PFSK-1 (cell line): ENCODE data around the gene SH2B2.

Experiments used
- FOXP2 ChIP-seq: optimal IDR thresholded peaks from 2 replicates; pipeline ENCODE3; 2011; ENCODE audit warnings: borderline replicate concordance, control low read depth, inconsistent platforms; ENCODE audit not compliant: insufficient read depth; ENCODE audit errors: extremely low read length, extremely low read depth
- POLR2AphosphoS5 ChIP-seq: IDR thresholded peaks from 2 replicates; pipeline ENCODE4 v1.6.1; 2012; ENCODE audit warnings: low read depth, mild to moderate bottlenecking, control low read depth, low read length, moderate library complexity
- SIN3A ChIP-seq: IDR thresholded peaks from 2 replicates; pipeline ENCODE4 v1.6.1; 2012; ENCODE audit warnings: mild to moderate bottlenecking, low read length, moderate library complexity, borderline replicate concordance; ENCODE audit not compliant: insufficient read depth
- TAF1 ChIP-seq: IDR thresholded peaks from 2 replicates; pipeline ENCODE4 v1.6.1; 2012; ENCODE audit warnings: low read length, control low read depth, borderline replicate concordance; ENCODE audit not compliant: insufficient read depth
- TF ChIP-seq, protein P1 (sequence below), 2 experiments: IDR thresholded peaks; 2 replicates each; pipeline versions ENCODE4 v1.6.1 to v1.8.0; 2011 to 2012; ENCODE audit warnings: low read depth in 2 of 2, low read length in 2 of 2, control low read depth in 1 of 2, inconsistent platforms in 1 of 2, mild to moderate bottlenecking in 1 of 2, moderate library complexity in 1 of 2; ENCODE audit not compliant: insufficient read depth in 1 of 2

SH2B2 gene

DNA sequence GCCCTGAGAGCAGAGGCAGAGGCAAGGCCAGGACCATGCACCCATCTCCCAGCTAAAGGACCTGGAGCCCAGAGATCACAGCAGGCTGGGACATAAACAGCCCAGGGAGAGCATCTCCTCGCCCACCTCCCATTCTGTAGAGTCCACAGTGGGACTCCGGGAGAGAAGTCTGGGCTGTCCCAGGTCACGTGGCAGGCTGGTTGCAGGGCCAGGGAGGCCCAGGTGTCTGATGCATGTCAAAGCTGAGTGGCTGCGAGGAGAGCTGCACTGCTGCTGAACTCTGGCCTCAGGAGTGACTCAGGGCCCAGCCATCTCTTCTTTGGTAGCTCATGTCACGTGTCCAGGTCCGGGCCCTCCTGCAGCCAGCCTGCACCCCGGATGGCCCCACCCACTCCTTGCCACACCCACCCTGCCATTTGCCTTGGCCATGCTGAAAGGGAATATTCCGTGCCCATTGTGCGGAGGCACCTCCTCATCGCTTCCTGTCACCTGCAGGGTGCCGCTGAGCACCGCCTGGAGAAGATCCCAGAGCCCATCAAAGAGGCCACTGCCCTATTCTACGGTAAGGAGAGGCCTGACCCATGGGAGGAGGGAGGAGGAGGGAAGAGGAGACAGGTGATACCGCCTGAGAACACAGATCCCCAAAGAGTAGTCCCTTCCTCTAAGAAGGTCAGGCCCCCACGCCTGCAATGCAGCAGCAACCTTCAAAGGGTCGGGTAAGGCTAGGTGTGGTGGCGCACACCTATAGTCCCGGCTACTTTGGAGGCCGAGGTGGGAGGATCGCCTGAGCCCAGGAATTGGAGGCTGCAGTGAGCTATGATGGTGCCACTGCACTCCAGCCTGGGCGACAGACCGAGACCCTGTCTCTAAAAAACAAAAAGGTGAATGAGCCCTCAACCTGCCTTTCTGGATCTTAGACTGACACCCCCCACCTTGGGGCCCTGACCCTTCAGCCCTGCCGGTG, 12.6 kb upstream of the SH2B2 start:
- TF ChIP-seq TAF1 (no peak), FOXP2 (no peak), POLR2AphosphoS5 (no peak), SIN3A (no peak)
- TF ChIP-seq, protein P1, sequence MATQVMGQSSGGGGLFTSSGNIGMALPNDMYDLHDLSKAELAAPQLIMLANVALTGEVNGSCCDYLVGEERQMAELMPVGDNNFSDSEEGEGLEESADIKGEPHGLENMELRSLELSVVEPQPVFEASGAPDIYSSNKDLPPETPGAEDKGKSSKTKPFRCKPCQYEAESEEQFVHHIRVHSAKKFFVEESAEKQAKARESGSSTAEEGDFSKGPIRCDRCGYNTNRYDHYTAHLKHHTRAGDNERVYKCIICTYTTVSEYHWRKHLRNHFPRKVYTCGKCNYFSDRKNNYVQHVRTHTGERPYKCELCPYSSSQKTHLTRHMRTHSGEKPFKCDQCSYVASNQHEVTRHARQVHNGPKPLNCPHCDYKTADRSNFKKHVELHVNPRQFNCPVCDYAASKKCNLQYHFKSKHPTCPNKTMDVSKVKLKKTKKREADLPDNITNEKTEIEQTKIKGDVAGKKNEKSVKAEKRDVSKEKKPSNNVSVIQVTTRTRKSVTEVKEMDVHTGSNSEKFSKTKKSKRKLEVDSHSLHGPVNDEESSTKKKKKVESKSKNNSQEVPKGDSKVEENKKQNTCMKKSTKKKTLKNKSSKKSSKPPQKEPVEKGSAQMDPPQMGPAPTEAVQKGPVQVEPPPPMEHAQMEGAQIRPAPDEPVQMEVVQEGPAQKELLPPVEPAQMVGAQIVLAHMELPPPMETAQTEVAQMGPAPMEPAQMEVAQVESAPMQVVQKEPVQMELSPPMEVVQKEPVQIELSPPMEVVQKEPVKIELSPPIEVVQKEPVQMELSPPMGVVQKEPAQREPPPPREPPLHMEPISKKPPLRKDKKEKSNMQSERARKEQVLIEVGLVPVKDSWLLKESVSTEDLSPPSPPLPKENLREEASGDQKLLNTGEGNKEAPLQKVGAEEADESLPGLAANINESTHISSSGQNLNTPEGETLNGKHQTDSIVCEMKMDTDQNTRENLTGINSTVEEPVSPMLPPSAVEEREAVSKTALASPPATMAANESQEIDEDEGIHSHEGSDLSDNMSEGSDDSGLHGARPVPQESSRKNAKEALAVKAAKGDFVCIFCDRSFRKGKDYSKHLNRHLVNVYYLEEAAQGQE (IDR thresholded peaks at IDR 0.05; ENCODE audit: insufficient read depth in 1 of 2, low read depth in 2 of 2, low read length in 2 of 2), result no peak

DNA sequence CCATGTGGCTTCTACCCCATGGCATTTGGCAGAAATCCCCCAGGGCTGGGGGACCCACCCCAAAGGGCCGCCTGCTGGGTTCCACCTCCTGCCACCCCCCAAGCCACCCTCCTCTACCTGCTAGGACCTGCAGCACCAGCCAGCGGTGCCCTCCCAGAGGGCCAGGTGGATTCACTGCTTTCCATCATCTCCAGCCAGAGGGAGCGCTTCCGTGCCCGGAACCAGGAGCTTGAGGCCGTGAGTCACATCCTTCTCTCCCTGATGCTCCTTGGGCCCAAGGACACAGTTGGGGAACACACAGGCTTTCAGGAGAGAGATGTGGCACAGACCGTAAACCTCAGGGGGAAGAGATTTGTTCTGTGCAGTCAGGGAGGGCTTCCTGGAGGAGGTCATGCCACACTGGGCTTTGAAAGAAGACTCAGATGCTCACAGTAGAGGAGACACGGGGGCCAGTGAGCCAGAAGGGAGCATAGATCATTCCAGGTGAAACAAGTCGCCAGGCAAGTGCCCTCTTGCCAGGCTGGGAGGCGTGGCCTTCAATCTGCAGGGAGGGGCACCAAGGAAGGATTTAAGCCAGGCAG, 11.5 kb upstream of the SH2B2 start:
- TF ChIP-seq TAF1, result no peak

DNA sequence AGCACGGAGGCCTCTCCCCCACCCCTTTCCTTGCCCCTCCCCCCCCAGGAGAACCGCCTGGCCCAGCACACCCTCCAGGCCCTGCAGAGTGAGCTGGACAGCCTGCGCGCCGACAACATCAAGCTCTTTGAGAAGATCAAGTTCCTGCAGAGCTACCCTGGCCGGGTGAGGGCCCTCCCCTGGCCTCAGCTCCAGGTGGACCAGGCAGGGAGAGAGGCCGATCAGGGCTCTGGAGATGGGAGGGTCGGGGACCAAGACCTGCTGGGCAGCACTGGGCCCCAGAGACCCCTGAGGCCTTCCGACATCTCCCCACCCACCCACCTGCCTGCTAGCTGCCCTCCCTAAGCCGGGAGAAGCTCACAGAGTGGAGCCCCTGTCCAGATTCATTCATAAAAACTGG, 8.8 kb upstream of the SH2B2 start:
- no peak for TF ChIP-seq FOXP2
- TF ChIP-seq, protein P1 (IDR thresholded peaks at IDR 0.05; ENCODE audit: insufficient read depth in 1 of 2, low read depth in 2 of 2, low read length in 2 of 2), result no peak
- no peak for TF ChIP-seq SIN3A
- TF ChIP-seq POLR2AphosphoS5, result no peak
- no peak for TF ChIP-seq TAF1

DNA sequence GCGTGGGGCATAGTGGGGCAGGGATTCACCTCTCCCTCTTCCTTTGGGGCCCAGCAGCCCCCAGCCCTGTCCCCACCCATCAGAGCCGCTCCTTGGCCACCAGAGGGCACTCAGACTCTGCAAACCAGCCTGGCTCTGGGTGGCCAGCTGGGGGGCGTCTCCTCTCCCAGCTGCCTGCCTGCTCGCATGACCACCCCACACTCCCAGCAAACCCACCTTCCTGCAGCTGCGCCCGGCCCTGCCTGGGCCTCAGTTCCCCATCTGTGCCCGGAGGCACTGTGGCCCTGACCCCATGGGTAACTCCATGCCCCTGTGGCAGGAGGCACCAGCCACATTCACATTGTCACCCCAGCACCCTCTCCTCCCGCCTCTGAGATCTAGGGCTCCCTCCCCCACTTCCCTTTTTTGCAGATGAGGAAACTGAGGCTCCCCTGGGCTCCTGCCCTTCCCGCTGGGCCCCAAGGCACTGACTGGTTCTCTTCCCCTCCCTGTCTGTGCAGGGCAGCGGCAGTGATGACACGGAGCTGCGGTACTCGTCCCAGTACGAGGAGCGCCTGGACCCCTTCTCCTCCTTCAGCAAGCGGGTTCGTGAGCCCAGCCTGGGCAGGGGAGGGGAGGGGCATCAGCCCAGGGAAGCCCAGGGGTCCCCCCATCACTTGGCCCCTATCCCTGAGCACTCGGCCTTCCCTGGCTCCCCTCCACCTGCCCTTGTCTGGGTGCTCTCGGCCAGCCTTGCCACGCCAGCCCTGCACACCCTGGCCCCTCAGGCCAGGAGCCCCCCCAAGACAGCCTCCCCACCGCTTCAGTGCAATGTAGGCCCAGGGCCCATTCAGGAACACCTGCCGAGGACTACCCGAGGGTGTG, 6.9 kb upstream of the SH2B2 start:
- TF ChIP-seq FOXP2, result no peak
- no peak for TF ChIP-seq POLR2AphosphoS5

DNA sequence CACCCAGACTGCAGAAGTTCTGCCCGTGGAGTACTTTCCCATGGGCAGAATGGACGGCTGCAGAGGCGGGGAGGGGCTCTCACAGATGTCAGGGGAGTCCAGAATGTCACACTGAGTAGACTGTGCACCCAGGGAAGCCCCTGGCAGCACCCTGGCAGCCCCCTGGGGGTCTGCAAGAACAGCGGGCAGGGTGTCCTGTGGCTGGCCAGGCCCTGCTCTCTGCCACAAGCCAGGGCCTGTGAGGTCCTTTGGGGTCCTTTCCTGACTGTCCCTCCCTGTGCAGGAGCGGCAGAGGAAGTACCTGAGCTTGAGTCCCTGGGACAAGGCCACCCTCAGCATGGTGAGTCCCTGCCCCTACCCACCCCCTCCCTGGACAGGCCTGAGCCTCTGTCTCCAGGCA, 6.1 kb upstream of the SH2B2 start:
- TF ChIP-seq TAF1 (no peak), POLR2AphosphoS5 (no peak), SIN3A (no peak), FOXP2 (no peak)
- TF ChIP-seq, protein P1 (IDR thresholded peaks at IDR 0.05; ENCODE audit: insufficient read depth in 1 of 2, low read depth in 2 of 2, low read length in 2 of 2), result no peak

DNA sequence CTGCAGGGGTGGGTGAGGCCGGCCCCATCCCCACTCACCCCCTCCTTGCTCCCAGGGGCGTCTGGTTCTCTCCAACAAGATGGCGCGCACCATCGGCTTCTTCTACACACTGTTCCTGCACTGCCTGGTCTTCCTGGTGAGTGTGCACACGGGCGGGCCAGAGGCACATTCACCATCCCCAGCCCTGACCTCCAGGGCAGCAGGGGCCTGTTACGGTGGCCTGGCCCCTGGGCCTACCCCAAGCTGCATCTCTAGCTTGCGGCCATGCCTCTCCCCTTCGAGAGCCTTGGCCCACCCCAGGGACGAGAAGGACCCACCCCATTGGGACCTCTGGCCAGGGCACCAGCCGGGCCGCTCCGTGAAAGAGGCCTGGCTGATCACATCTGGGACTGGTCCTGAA, 4.9 kb upstream of the SH2B2 start:
- no peak for TF ChIP-seq POLR2AphosphoS5
- TF ChIP-seq FOXP2, result no peak
- no peak for TF ChIP-seq TAF1
- TF ChIP-seq, protein P1 (IDR thresholded peaks at IDR 0.05; ENCODE audit: insufficient read depth in 1 of 2, low read depth in 2 of 2, low read length in 2 of 2), result no peak
- no peak for TF ChIP-seq SIN3A
